Esophagus mucosa (tissue), 1 donor: ENCODE results near the gene PTGS1. TPM values are rescaled to one million over a fixed set of nuclear protein-coding genes. Genes with fewer than 3 reads are reported as not detected.

Source experiments
- ATAC-seq: fragments of 200-7000 bp; cut with Tn5 transposase; one replicate; pipeline ENCODE4 v1.9.1; 2020
- total RNA-seq: library from RNA; stranded (reverse); gene quantifications from one replicate; pipeline ENCODE4 v1.2.4, GENCODE V29; 2023
- donor health status: DM: yes; HTN: yes; CAD: no.

The PTGS1 gene
- total RNA-seq, 1 donor from 2014 or later: 29.9 TPM

DNA sequence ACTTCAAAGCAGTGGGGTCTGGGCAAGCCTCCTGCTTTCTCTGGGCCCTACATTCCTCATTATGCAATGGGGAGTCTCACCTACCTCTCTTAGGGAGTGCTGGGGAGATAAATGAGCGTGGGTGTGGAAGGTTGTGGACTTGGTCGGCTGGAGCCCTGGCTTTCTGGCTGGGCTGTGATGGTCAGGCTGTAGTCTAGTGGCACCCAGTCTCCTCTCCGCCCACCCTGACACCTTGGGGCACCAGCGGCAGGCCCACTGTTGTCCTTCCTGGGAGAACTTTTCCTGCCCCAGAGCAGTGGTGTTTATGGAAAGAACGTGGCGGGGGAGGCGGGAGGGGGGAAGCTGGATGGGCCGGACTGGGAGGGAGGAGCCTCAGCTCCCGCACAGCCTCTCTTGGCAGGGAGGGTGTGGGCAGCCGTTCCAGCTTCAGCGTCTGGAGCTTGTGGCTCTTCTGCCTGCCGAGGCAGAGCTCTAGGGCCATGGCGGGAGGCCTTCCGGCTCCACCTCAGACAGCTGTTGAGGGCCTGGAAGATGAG lies 4.1 kb downstream of the PTGS1 start:
- peak; percentile 65 for ATAC-seq

DNA sequence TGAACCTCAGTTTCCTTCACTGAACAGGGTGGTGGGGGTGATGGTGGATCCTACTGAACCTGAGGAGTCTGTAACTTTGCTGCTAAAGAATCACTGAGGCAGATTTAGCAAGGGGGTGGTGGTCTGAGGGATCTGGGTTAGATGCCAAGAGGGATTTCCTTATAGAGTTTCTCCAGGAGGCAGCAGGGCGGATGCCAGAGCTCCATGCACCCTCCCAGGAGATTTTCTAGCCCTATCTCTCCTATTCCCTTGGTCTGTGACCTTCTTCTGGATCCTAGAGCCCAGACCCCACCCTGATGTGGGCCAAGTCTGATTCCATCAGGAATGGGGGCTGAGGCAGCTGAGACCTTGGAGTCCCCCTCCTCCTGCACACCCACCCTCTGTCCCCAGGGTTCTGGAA lies 6.0 kb downstream of the PTGS1 start:
- no peak for ATAC-seq

DNA sequence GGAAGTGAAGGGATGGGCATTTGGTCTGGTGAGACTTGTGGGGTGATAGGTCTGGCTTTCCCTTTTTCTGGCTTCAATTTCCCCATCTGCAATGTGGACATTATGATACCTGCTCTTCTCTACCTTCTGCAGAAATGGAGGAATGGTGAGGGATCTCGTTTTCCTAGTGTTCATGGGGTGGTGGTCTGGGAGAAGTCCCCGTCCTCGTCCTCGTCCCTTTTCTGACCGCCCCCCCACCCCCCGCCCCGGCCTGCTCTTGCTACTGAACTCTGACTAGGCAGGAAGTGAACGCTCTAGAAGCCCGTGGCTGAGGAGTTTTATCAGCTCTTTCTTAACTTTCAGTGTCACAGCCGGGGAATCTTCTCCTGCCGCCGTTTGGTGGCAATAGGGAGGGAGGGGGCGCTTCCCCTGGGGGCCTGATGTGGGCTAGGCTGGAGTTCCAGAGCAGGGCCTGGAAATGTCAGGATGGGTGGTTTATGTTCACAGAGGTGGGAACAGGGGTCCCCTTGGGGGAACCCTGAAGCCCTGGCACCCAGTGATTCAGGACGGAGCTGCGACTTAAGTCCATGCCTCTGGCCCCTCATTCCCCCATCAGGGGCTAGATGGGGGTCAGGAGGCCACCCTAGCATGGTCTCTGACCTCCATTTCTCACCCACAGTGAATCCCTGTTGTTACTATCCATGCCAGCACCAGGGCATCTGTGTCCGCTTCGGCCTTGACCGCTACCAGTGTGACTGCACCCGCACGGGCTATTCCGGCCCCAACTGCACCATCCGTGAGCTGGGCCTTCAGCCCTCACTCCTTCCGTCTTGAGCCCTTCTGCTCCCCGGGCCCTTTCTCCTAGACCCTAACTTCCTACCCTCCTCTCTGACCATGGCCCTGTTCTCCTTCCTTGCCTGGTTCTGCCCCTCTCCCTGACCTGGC lies 6.7 kb downstream of the PTGS1 start:
- ATAC-seq: no peak

DNA sequence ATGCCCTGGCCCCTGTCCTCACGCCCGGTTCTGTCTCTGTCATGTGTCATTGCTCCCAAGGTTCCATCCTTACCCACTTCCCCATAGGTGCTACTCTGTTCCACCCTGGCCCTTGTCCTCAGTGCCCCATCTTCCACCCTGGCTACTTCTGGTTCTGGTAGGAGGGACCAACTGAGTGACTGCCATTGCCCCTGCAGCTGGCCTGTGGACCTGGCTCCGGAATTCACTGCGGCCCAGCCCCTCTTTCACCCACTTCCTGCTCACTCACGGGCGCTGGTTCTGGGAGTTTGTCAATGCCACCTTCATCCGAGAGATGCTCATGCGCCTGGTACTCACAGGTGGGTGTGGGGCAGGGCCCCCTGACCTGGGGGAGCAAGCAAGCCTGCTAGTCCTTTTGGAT lies 7.4 kb downstream of the PTGS1 start:
- ATAC-seq: no peak

DNA sequence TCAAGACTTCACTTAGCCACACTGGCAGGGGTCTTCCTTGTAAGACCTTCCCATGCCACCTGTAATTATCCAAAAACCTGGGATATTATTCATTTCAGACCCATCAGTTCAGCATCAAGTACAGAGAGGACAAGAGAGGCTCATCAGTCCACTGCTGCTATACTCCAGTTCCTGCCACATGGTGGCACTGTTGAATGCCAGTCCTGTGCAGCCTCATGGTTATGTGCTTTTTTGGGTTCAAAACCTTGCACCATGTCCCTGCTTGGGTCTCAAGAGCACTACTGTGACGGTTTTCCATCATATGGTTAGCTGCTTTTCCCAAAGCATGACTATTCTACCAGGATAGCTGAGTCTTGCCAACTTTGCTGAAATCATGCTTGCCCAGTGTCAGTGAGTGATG lies 8.5 kb downstream of the PTGS1 start:
- no peak for ATAC-seq

DNA sequence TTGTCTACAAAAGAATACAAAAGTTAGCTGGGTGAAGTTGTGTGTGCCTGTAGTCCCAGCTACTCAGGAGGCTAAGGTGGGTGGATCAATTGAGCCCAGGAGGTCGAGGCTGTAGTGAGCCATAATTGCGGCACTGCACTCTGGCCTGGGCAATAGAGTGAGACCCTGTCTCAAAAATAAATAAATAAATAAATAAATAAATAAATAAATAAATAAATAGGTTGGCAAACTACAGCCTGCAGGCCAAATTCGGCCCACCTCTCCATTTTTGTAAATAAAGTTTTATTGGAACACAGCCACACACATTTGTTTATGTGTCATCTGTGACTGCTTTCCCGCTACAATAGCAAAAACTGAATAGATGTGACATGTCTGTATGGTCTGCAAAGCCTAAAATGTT lies 9.5 kb downstream of the PTGS1 start:
- no peak for ATAC-seq

DNA sequence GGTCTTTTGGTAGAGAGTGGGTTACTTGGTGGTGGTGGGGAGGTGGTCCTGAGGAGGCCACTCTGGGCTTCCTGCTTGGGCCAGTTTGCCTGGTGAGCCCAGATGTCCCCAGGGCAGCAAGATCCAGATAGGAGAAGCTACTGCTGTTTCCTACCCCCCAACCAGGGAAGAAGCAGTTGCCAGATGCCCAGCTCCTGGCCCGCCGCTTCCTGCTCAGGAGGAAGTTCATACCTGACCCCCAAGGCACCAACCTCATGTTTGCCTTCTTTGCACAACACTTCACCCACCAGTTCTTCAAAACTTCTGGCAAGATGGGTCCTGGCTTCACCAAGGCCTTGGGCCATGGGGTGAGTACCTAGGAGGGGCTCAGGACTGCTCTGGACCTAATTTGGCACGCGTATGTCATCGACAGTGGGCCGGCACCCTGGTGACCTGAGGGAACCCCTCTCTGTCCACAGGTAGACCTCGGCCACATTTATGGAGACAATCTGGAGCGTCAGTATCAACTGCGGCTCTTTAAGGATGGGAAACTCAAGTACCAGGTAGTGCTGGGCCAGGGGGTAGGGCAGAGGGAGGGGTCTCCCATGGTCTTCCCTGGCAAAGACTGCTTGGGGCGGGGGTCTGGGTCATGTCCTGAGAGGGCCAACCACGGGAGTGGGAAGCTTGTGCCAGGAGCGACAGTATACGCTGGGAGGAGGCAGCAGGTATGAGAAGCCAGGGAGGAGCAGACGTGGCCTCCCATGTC lies 10.6 kb downstream of the PTGS1 start:
- ATAC-seq: no peak

DNA sequence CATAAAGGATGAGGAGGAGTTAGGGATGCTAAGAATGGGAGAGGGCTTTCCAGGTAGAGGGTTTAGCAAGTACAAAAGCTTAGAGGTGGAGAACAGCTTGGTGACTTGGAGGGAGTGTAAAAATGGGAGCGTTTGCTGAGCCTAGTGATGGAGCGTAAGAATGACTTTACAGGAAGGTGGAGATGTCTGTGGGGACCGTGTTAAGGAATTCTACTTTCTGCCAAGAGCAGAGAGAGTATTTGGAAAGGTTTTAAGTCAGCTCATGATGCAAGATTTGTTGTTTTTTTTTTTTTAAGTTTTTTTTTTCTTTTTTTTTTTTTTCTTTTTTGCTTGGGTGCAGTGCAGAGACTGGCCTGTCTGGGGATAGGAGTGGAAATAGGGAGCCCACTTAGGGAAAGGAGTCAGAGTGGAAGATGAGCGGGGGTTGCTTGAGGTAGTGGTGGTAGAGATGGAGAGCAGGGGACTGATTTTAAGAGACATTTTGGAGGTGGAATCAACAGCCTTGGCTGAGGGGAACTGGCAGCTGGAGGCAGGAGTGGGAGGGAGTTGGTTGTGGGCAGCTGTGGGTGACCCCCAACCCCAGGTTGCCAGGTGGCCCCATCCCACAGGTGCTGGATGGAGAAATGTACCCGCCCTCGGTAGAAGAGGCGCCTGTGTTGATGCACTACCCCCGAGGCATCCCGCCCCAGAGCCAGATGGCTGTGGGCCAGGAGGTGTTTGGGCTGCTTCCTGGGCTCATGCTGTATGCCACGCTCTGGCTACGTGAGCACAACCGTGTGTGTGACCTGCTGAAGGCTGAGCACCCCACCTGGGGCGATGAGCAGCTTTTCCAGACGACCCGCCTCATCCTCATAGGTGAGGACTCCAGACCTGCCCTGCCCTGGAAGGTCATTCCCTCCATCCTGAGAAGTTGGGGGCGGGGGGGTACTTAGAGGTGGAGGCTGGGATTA lies 12.4 kb downstream of the PTGS1 start:
- ATAC-seq: peak; percentile 21

DNA sequence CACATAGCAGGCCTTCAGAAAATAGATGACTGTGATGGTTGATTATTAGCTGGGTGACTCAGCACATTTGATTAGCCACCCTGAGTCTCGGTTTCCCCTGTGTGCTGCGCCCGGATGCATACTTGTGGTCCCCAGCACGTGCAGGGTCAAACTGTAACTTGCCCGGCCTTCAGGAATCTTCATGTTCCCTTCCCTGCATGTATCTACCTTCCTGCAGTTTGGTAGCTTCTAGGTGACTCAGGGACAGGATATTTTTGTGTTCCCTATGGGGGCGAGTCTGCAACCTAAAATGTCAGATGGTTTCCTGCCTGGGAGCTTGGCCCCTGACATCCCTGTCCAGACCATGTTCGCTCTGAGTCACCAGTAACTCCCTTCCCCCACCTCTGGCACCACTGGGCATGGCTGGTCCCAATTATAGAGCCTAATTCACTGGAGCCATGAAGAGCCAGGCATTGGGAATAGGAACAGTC lies 13.2 kb downstream of the PTGS1 start:
- peak; percentile 18 for ATAC-seq

DNA sequence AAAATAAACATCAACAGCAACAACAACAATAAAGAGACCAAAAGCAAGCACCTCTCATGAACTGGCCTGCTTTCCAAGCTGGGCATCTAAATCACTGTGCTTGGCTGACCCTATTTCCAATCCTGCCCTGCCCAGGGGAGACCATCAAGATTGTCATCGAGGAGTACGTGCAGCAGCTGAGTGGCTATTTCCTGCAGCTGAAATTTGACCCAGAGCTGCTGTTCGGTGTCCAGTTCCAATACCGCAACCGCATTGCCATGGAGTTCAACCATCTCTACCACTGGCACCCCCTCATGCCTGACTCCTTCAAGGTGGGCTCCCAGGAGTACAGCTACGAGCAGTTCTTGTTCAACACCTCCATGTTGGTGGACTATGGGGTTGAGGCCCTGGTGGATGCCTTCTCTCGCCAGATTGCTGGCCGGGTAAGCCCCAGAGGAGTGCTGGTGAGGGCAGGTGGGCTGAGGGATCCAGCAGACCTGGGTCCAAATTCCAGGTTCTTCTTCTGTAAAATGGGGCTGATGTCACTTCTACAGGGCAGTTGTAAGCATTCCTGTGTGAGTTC lies 15.6 kb downstream of the PTGS1 start:
- no peak for ATAC-seq

DNA sequence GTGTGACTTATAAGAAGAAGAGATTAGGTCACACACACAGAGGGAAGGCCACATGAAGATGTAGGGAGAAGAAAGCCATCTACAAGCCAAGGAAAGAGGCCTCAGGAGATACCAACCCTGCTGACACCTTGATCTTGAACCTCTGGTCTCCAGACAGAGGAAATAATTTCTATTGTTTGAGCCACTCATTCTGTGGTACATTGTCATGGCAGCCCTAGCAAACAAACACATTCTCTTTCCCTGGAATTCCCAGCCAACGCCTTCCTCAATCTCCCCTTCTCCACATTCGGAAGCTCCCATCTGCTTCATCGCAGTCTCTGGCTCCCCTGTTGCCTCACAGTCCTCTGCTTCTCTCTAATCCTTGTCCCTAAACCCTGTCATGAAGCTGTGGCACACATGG lies 16.7 kb downstream of the PTGS1 start:
- ATAC-seq: no peak

DNA sequence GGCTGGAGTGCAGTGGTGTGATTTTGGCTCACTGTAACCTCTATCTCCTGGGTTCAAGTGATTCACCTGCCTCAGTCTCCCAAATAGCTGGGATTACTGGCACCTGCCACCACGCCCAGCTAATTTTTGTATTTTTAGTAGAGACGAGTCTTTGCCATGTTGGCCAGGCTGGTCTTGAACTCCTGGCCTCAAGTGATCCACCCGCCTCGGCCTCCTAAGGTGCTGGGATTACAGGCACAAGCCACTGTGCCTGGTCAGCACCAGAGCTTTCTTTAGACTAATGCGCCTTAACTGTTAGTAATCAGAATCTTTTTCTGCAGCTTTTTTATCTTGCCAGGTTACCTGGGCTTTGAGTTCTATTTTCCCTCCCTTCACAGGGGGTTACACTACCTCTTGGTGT lies 18.4 kb downstream of the PTGS1 start:
- no peak for ATAC-seq

DNA sequence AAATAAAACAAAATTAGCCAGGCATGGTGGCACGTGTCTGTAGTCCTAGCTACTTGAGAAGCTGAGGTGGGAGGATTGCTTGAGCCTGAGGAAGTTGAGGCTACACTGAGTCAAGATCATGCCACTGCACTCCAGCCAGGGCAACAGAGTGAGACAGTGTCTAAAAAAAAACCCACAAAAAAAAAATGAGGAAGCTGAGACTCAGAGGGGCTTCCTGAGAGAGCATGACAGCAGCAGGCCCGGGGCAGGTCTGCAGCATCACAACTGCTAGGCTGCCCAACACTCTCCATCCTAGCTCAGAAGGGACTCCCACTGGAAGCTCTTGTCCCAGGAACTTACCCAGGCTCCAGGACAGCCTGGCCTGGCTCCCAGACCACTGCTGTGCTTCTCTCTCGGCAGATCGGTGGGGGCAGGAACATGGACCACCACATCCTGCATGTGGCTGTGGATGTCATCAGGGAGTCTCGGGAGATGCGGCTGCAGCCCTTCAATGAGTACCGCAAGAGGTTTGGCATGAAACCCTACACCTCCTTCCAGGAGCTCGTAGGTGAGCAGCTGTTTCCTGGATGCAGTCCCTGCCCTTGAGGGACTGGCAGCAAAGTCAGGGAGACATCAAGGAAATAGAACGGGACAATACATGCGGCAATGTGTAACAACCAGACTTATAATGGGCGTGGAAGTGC lies 19.1 kb downstream of the PTGS1 start:
- ATAC-seq: peak; percentile 81

DNA sequence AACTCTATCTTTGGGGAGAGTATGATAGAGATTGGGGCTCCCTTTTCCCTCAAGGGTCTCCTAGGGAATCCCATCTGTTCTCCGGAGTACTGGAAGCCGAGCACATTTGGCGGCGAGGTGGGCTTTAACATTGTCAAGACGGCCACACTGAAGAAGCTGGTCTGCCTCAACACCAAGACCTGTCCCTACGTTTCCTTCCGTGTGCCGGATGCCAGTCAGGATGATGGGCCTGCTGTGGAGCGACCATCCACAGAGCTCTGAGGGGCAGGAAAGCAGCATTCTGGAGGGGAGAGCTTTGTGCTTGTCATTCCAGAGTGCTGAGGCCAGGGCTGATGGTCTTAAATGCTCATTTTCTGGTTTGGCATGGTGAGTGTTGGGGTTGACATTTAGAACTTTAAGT lies 21.5 kb downstream of the PTGS1 start:
- ATAC-seq: no peak

DNA sequence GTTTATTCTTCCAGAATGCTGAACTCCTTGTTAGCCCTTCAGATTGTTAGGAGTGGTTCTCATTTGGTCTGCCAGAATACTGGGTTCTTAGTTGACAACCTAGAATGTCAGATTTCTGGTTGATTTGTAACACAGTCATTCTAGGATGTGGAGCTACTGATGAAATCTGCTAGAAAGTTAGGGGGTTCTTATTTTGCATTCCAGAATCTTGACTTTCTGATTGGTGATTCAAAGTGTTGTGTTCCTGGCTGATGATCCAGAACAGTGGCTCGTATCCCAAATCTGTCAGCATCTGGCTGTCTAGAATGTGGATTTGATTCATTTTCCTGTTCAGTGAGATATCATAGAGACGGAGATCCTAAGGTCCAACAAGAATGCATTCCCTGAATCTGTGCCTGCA lies 21.9 kb downstream of the PTGS1 start:
- ATAC-seq: no peak

DNA sequence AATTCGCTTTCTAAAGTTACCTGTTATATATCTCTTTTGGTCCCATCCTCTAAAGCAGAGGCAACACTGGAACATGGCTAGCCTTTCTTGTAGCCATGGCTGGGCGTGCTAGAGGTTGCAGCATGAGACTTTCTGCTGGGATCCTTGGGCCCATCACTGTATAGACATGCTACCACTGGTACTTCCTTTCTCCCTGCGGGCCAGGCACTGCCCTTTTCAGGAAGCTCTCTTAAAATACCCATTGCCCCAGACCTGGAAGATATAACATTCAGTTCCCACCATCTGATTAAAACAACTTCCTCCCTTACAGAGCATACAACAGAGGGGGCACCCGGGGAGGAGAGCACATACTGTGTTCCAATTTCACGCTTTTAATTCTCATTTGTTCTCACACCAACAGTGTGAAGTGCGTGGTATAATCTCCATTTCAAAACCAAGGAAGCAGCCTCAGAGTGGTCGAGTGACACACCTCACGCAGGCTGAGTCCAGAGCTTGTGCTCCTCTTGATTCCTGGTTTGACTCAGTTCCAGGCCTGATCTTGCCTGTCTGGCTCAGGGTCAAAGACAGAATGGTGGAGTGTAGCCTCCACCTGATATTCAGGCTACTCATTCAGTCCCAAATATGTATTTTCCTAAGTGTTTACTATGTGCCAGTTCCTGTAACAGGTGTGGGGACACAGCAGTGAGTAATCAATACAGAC lies 22.6 kb downstream of the PTGS1 start:
- peak; percentile 61 for ATAC-seq

DNA sequence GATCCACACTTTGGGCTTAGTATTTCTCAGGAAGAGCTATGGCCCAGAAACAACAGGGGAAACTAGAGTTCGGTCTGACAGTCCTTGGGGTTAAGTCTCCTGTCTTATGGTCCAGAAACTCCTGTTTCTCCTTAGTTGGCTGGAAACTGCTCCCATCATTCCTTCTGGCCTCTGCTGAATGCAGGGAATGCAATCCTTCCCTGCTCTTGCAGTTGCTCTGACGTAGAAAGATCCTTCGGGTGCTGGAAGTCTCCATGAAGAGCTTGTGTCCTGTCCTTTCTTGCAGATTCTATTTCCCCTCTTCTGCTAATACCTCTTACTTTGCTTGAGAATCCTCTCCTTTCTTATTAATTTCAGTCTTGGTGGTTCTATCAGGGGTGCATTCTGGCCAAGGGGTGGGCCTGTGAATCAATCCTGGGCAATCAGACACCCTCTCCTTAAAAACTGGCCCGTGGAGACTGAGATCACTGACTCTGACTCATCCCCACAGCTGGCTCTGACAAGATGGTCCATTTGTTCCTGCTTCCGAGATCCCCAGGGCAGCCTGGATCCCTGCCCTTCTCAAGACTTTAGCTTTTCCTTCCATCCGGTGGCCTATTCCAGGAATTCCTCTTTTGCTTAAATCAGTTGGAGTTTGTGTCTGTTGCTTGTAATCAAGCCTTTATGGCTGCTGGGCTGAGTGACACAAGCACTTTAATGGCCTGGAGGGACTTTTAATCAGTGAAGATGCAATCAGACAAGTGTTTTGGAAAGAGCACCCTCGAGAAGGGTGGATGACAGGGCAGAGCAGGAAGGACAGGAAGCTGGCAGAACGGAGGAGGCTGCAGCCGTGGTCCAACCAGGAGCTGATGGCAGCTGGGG lies 23.7 kb downstream of the PTGS1 start:
- peak; percentile 55 for ATAC-seq

DNA sequence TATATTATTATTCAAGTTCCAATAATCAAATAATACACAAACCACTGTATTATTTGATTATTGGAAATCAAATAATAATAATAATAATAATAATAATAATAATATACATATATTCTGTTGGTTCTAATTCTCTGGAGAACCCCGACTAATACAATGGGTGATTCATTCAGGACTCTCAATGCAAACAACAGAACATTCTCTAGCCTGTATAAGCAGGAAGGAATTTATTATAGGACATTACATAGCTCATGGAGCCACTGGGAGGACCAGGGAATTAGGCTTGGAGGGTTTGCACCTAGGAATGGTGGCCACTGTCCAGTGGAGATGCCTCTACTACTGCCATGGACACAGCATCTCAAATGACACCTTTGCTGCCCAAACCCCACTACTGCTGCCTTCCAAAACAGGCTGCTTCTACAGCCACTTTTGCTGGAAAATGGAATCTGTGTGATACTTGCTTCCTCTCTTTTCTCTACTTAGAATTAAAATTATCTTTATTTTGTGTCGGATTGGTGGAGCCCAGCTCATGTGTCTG lies 25.9 kb downstream of the PTGS1 start:
- no peak for ATAC-seq

DNA sequence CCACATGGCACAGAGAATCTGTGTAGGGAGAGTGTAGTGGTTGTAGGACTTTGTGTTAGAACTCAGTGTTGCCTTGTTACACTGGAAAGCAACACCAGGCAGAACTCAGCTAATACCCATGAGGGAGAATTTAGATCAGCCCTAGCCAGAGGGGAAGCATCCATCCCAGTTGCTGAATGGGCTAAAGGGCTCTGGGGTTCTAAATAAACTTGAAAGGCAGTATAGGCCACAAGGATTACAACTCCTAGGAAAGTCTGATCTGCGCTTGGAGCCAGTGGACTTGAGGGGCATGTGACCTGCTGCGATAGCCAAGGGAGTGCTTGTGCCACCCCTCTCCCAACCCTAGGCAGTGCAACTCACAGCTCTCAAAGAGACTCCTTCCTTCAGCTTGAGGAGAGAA lies 26.9 kb downstream of the PTGS1 start:
- ATAC-seq: no peak
